Measurements from ENCODE around the gene PCDHA9.
A peak's percentile ranks its signal among the peaks of the same experiment; 100 is the strongest.
"Not testable (repeated sequence)": the region's sequence is repeated elsewhere in the genome, so short reads cannot be mapped to it uniquely, and the experiment has no call there.

Gene PCDHA9

GRCh38 chr5:140827704-140828361 lies 20.3 kb upstream of the PCDHA9 start, which contains the start of gene PCDHA6:
Gene PCDHA6, plus strand, starts transcription at chr5:140827960. Its CDS starts 132 bp downstream, at chr5:140828092.
- H3K9me3 Mint-ChIP-seq: peaks cover 10 to 25% of the 10 kb centered on the region in 2 donors
- peak within 1 kb of the TSS in 1 of 2 donors; percentile 54 for H3K27ac Mint-ChIP-seq
- H3K4me1 Mint-ChIP-seq: no peaks in the 10 kb centered on the region
- no peak within 1 kb of the TSS for H3K4me3 Mint-ChIP-seq
- H3K27me3 Mint-ChIP-seq: peaks cover 29% of the 10 kb centered on the region
- no peak for ATAC-seq
- no peak for DNase-seq

GRCh38 chr5:140828362-140828737 lies 19.8 kb upstream of the PCDHA9 start:
- Mint-ChIP-seq H3K4me1 (no peaks in the 10 kb centered on the region), H3K27ac (peak overlapping the region in 1 of 2 donors; percentile 54), H3K4me3 (no peak overlapping the region), H3K9me3 (peaks cover 13 to 29% of the 10 kb centered on the region in 2 donors), H3K27me3 (peaks cover 33% of the 10 kb centered on the region)
- no peak for DNase-seq
- ATAC-seq: no peak

GRCh38 chr5:140829511-140830501 lies 18.4 kb upstream of the PCDHA9 start:
- not testable (repeated sequence) for H3K27ac Mint-ChIP-seq, ATAC-seq, H3K4me3 Mint-ChIP-seq, DNase-seq, H3K4me1 Mint-ChIP-seq
- Mint-ChIP-seq H3K9me3 (peaks cover 13 to 36% of the 10 kb centered on the region in 2 donors), H3K27me3 (peaks cover 43% of the 10 kb centered on the region)

GRCh38 chr5:140833993-140834392 lies 14.2 kb upstream of the PCDHA9 start, which contains the start of gene PCDHA7:
Gene PCDHA7, plus strand, starts transcription at chr5:140834269. Its CDS starts 115 bp downstream, at chr5:140834384.
- no peak for DNase-seq
- no peaks in the 10 kb centered on the region for H3K4me1 Mint-ChIP-seq
- peaks cover 9 to 34% of the 10 kb centered on the region in 2 donors for H3K9me3 Mint-ChIP-seq
- no peak within 1 kb of the TSS for H3K4me3 Mint-ChIP-seq
- H3K27me3 Mint-ChIP-seq: peaks cover 28% of the 10 kb centered on the region
- no peak for ATAC-seq
- no peak within 1 kb of the TSS for H3K27ac Mint-ChIP-seq

- not testable (repeated sequence) for ATAC-seq, H3K4me3 Mint-ChIP-seq, H3K4me1 Mint-ChIP-seq, DNase-seq, H3K27ac Mint-ChIP-seq
- H3K27me3 Mint-ChIP-seq: peaks cover 27% of the 10 kb centered on the region
- peaks cover 9 to 28% of the 10 kb centered on the region in 2 donors for H3K9me3 Mint-ChIP-seq
Measured at GRCh38 chr5:140834439-140835008, 13.7 kb upstream of the PCDHA9 start.

GRCh38 chr5:140835622-140836510 lies 12.3 kb upstream of the PCDHA9 start:
- no peak overlapping the region for H3K4me3 Mint-ChIP-seq
- H3K27me3 Mint-ChIP-seq: peaks cover 37% of the 10 kb centered on the region
- no peak overlapping the region for H3K27ac Mint-ChIP-seq

GRCh38 chr5:140840978-140841962 lies 6.9 kb upstream of the PCDHA9 start, which contains the start of gene PCDHA8:
Gene PCDHA8, plus strand, starts transcription at chr5:140841187. Its CDS starts 135 bp downstream, at chr5:140841322.
- ATAC-seq (no peak), DNase-seq (no peak)
- Mint-ChIP-seq H3K4me1 (no peaks in the 10 kb centered on the region), H3K27me3 (peaks cover 10% of the 10 kb centered on the region), H3K9me3 (peaks cover 14 to 22% of the 10 kb centered on the region in 2 donors), H3K27ac (no peak within 1 kb of the TSS), H3K4me3 (no peak within 1 kb of the TSS)

More at GRCh38 chr5:140835622-140836510, 12.3 kb upstream of the PCDHA9 start:
- H3K9me3 Mint-ChIP-seq: peaks cover 18 to 36% of the 10 kb centered on the region in 2 donors
- DNase-seq (no peak), ATAC-seq (no peak)
- no peaks in the 10 kb centered on the region for H3K4me1 Mint-ChIP-seq

- H3K27ac Mint-ChIP-seq: no peak overlapping the region
- ATAC-seq: no peak
Measured at GRCh38 chr5:140842798-140843733, 5.1 kb upstream of the PCDHA9 start.

GRCh38 chr5:140849831-140850634 lies 1.9 kb downstream of the PCDHA9 start:
- H3K9me3 Mint-ChIP-seq, ATAC-seq, DNase-seq, H3K4me3 Mint-ChIP-seq, H3K27ac Mint-ChIP-seq, H3K4me1 Mint-ChIP-seq: not testable (repeated sequence)
- peaks cover 16% of the 10 kb centered on the region for H3K27me3 Mint-ChIP-seq

More at GRCh38 chr5:140842798-140843733, 5.1 kb upstream of the PCDHA9 start:
- H3K27me3 Mint-ChIP-seq: peaks cover 19% of the 10 kb centered on the region
- no peak for DNase-seq
- no peak overlapping the region for H3K4me3 Mint-ChIP-seq
- peaks cover 19 to 21% of the 10 kb centered on the region in 2 donors for H3K9me3 Mint-ChIP-seq
- no peaks in the 10 kb centered on the region for H3K4me1 Mint-ChIP-seq

- Mint-ChIP-seq H3K27ac (peak within 1 kb of the TSS in 1 of 2 donors; percentile 82), H3K9me3 (peaks cover 13 to 25% of the 10 kb centered on the region in 2 donors), H3K4me1 (no peaks in the 10 kb centered on the region), H3K4me3 (no peak within 1 kb of the TSS), H3K27me3 (peaks cover 27% of the 10 kb centered on the region)
- no peak for DNase-seq
- ATAC-seq: no peak
Measured at GRCh38 chr5:140855772-140856674, 7.8 kb downstream of the PCDHA9 start, which contains the start of gene PCDHA10. Gene PCDHA10, plus strand, starts transcription at chr5:140855897. Its CDS starts 152 bp downstream, at chr5:140856049.
